HG03135 (cell line): ENCODE measurements around the gene SFXN5.
"Not testable (repeated sequence)": the region's sequence is repeated elsewhere in the genome, so short reads cannot be mapped to it uniquely, and the experiment has no call there.

ENCODE experiments used
- ATAC-seq: cut with Tn5 transposase; IDR thresholded peaks from one replicate; pipeline ENCODE4 v1.9.1; 2021; ENCODE audit warnings: mild to moderate bottlenecking, moderate library complexity; ENCODE audit not compliant: unreplicated experiment

SFXN5 gene

GRCh38 chr2:73071360-73072128, at the start of gene SFXN5:
Gene SFXN5, minus strand, starts transcription at chr2:73071712. Its CDS starts 7 bp downstream, at chr2:73071705.
- peak; percentile 91 for ATAC-seq

GRCh38 chr2:73119611-73120239, 48.2 kb upstream of the SFXN5 start:
- ATAC-seq, result not testable (repeated sequence)

- ATAC-seq, result no peak
Measured at GRCh38 chr2:73117441-73117840, 45.9 kb upstream of the SFXN5 start.

- ATAC-seq, result no peak
Measured at GRCh38 chr2:73116182-73116960, 44.9 kb upstream of the SFXN5 start.

GRCh38 chr2:73114273-73114867, 42.9 kb upstream of the SFXN5 start:
- no peak for ATAC-seq

- ATAC-seq, result peak; percentile 61
Measured at GRCh38 chr2:73112913-73113854, 41.7 kb upstream of the SFXN5 start, which contains the start of gene RAB11FIP5. Gene RAB11FIP5, minus strand, starts transcription at chr2:73112948. Its CDS starts 171 bp downstream, at chr2:73112777.

GRCh38 chr2:73112026-73112912, 40.8 kb upstream of the SFXN5 start:
- ATAC-seq, result no peak

- ATAC-seq, result no peak
Measured at GRCh38 chr2:73111073-73112025, 39.8 kb upstream of the SFXN5 start.

GRCh38 chr2:73110168-73111072, 38.9 kb upstream of the SFXN5 start:
- no peak for ATAC-seq

- ATAC-seq, result no peak
Measured at GRCh38 chr2:73109431-73110167, 38.1 kb upstream of the SFXN5 start.

- no peak for ATAC-seq
Measured at GRCh38 chr2:73107211-73107926, 35.9 kb upstream of the SFXN5 start.

- no peak for ATAC-seq
Measured at GRCh38 chr2:73106791-73107190, 35.3 kb upstream of the SFXN5 start.

- no peak for ATAC-seq
Measured at GRCh38 chr2:73105511-73105971, 34.0 kb upstream of the SFXN5 start.

- ATAC-seq, result no peak
Measured at GRCh38 chr2:73104933-73105332, 33.4 kb upstream of the SFXN5 start.

- no peak for ATAC-seq
Measured at GRCh38 chr2:73103018-73103542, 31.6 kb upstream of the SFXN5 start.
